HFF-Myc (cell line): Measurements from ENCODE around the gene PTPRT.

Source experiments
- DNase-seq: peaks from one replicate; pipeline ENCODE4 v3.0.0-alpha.2; 2011; ENCODE audit warnings: low read depth; ENCODE audit errors: extremely low read depth
- H3K4me3 ChIP-seq: replicated peaks from 2 replicates; pipeline ENCODE4 v1.5.1; 2011; ENCODE audit warnings: low read depth, mild to moderate bottlenecking, control low read depth, low read length
- TF ChIP-seq, protein P1 (sequence below): IDR thresholded peaks from 2 replicates; pipeline ENCODE4 v1.5.1; 2012; ENCODE audit warnings: mild to moderate bottlenecking, low read depth, low read length, control low read depth; ENCODE audit errors: missing control alignments

PTPRT gene

DNA sequence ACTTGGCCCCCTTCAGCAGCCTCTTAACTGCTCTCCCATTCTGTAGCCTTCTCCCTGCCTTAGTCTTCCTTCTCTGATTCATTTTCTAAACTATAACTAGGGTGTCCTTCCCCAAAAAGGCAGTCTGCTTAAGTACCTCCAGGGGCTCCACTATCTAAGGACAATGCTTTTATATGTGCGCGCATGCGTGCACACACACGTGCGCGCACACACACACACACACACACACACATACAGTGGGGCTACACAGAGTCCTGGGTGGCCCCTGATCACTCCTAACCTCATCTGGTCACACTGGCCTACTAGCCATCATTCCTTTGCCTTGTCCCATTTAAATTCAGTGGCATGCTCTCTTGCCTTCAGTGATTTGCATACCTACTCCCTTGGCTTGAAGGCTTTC lies 917.2 kb downstream of the PTPRT start:
- no peak overlapping the region for H3K4me3 ChIP-seq
- TF ChIP-seq, protein P1, sequence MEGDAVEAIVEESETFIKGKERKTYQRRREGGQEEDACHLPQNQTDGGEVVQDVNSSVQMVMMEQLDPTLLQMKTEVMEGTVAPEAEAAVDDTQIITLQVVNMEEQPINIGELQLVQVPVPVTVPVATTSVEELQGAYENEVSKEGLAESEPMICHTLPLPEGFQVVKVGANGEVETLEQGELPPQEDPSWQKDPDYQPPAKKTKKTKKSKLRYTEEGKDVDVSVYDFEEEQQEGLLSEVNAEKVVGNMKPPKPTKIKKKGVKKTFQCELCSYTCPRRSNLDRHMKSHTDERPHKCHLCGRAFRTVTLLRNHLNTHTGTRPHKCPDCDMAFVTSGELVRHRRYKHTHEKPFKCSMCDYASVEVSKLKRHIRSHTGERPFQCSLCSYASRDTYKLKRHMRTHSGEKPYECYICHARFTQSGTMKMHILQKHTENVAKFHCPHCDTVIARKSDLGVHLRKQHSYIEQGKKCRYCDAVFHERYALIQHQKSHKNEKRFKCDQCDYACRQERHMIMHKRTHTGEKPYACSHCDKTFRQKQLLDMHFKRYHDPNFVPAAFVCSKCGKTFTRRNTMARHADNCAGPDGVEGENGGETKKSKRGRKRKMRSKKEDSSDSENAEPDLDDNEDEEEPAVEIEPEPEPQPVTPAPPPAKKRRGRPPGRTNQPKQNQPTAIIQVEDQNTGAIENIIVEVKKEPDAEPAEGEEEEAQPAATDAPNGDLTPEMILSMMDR, result no peak
- DNase-seq, result no peak

DNA sequence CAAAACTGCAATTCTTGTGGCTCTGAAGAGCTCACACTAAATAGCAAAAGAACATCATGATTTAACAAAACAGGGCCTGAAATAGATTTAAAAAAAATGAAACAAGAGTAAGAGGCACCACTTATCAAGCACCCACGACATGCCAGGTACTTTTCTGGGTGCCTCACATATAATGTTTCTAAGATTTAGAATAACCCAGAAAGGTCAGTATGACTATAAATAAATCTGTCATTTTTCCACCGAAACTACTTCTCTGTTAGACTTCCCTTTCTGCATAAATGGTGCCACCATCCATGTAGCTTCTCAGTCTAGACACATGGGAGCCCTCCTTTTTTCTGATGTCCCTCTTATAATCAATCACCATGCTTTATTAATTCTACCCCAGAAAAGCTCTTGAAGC lies 919.2 kb downstream of the PTPRT start:
- TF ChIP-seq, protein P1, result no peak
- no peak for DNase-seq
- H3K4me3 ChIP-seq, result no peak overlapping the region

DNA sequence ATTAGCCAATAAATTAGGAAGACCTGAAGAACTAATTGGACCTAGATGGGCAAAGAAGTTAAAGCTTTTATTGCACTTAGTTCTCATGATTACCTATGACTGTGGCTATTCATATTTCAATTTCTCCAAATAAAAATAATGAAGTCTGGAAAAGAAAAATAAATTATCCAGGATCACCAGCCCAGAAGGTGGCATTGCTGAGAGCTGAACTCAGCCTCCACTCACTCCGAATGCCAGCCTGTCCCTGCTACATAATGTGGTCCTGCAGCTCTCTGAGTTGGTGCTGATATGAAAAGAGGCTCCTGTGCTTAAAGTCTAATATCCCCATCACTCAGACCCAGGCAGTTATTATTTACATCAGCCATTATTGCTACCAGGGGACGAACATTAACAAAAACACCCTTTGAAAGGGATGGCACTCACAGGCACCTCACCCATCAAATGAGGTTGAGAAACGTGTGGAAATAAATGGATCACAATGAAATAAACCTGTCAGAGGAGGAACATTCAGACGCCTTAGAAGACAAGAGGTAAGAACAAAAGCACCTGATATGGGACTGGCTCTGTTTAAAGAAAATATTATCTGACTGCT lies 921.8 kb downstream of the PTPRT start:
- no peak overlapping the region for H3K4me3 ChIP-seq
- no peak for DNase-seq
- TF ChIP-seq, protein P1, result no peak

DNA sequence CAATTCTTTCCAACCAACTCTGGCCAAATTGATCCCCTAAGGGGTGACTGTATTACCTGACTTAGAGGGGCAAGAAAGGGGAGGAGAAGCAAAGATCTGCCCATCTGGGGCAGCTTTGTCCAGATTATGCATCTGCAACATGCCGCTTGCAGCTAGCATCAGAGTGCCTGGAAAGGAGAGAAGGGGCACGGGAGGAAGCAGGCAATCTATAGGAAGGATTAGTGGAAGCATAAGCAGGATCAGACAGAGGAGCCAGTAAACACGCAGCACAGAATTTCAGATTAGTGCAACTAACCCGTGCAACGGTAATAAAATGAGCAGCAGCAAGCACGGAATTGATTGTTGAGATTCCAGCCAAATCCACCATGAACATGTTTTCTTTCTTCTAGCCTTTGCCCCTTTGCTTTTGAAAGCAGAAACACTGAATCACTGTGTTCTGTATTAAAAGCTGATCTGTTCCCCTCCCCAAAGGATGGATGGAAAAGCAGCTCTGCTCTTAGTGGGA lies 927.9 kb downstream of the PTPRT start:
- no peak overlapping the region for H3K4me3 ChIP-seq
- no peak for DNase-seq
- TF ChIP-seq, protein P1, result no peak

DNA sequence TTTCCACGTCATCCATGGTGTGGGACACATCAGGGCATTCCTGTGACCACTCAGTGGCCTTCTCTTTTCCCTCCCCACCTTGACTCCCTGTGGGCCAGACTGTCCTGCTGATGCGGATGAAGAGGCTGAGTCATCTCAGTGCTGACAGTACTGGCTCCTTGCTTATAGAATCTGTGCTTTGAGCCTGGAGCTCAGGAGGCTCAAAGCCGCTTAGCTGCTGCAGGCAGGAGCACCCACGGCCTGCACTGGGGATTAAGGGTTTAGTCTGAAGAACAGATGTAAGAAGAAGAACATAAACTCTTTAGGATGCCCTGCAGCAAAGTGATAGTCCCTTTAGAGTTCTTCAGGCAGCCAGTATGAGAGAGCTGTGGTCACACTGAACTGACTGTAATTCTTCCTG lies 929.5 kb downstream of the PTPRT start:
- DNase-seq, result no peak
- H3K4me3 ChIP-seq, result no peak overlapping the region
- TF ChIP-seq, protein P1, result no peak

DNA sequence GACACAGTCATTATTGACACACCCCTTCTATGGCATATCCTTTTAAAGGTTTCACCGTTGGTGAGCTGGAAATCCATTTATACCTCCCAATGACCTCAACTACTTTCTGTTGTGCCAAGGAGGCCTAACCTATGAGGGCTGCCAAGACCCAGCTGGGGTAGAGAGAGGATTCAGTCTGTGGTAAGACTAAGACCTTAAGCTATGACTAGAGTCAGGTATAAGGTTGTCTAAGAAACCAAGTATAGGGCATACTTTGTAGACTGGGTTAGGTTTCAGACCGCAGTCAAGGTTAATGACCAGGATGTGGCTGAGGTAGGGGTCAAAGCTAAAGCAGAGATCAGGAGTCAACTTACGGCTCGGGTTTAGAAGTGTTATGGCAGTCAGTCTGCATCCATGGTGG lies 930.3 kb downstream of the PTPRT start:
- no peak for DNase-seq
- TF ChIP-seq, protein P1, result no peak
- no peak overlapping the region for H3K4me3 ChIP-seq
